NOMO-1 treated with dmso at 0.1 percent for 144 hours (cell line): ENCODE measurements around the gene TAB2.

Experiments used
- DNase-seq: peaks from one replicate; lab custom pipeline; 2025; ENCODE audit not compliant: unreplicated experiment; lab: John Stamatoyannopoulos, UW

TAB2 gene

GRCh38 chr6:149366267-149366921 is 48.9 kb downstream of the TAB2 start:
- no peak for DNase-seq

- DNase-seq, result no peak
Measured at GRCh38 chr6:149368065-149368464, 50.6 kb downstream of the TAB2 start.

- DNase-seq, result no peak
Measured at GRCh38 chr6:149371154-149371553, 53.6 kb downstream of the TAB2 start.

- no peak for DNase-seq
Measured at GRCh38 chr6:149372062-149372461, 54.5 kb downstream of the TAB2 start.

- no peak for DNase-seq
Measured at GRCh38 chr6:149373511-149373910, 56.0 kb downstream of the TAB2 start.

GRCh38 chr6:149379977-149380376 is 62.5 kb downstream of the TAB2 start:
- no peak for DNase-seq

- DNase-seq, result no peak
Measured at GRCh38 chr6:149380523-149380922, 63.0 kb downstream of the TAB2 start.

GRCh38 chr6:149383371-149383770 is 65.9 kb downstream of the TAB2 start:
- DNase-seq, result no peak

GRCh38 chr6:149384464-149384863 is 67.0 kb downstream of the TAB2 start:
- no peak for DNase-seq

- DNase-seq, result no peak
Measured at GRCh38 chr6:149385998-149386646, 68.6 kb downstream of the TAB2 start.

GRCh38 chr6:149387779-149388512 is 70.4 kb downstream of the TAB2 start:
- no peak for DNase-seq

- no peak for DNase-seq
Measured at GRCh38 chr6:149389509-149390297, 72.2 kb downstream of the TAB2 start.

- no peak for DNase-seq
Measured at GRCh38 chr6:149392093-149392492, 74.6 kb downstream of the TAB2 start.

- no peak for DNase-seq
Measured at GRCh38 chr6:149392535-149392934, 75.0 kb downstream of the TAB2 start.

- DNase-seq, result no peak
Measured at GRCh38 chr6:149393002-149393679, 75.6 kb downstream of the TAB2 start.

- DNase-seq, result no peak
Measured at GRCh38 chr6:149395185-149395584, 77.7 kb downstream of the TAB2 start.

GRCh38 chr6:149397384-149397783 is 79.9 kb downstream of the TAB2 start:
- no peak for DNase-seq

GRCh38 chr6:149400050-149400449 is 82.5 kb downstream of the TAB2 start, which contains the start of gene SUMO4:
TSS of gene SUMO4 (plus strand) at chr6:149400262. CDS start at chr6:149400392, 130 bp downstream.
- no peak for DNase-seq

GRCh38 chr6:149403534-149403933 is 86.0 kb downstream of the TAB2 start:
- DNase-seq, result no peak

- peak; percentile 5 for DNase-seq
Measured at GRCh38 chr6:149405823-149406765, 88.6 kb downstream of the TAB2 start.
